ENCODE results near the gene PKN2.

GRCh38 chr1:88650676-88651418 is 33.2 kb upstream of the PKN2 start:
- no peak for TF ChIP-seq CTCF (IDR thresholded peaks at IDR 0.05; ENCODE audit: control extremely low read depth in 1 of 3, insufficient read depth in 1 of 3, low read depth in 1 of 3, low read length in 3 of 3)
- no peak for TF ChIP-seq ATF2 (IDR thresholded peaks at IDR 0.05; ENCODE audit: low read length)
- no peak for TF ChIP-seq POLR2AphosphoS5 (IDR thresholded peaks at IDR 0.05; ENCODE audit: low read depth, low read length)
- no peak for TF ChIP-seq EZH2 (IDR thresholded peaks at IDR 0.05; ENCODE audit: low read depth, low read length, severe bottlenecking)
- no peak for TF ChIP-seq YY1 (IDR thresholded peaks at IDR 0.05; ENCODE audit: low read depth, low read length)
- no peak for TF ChIP-seq CREB1 (IDR thresholded peaks at IDR 0.05)

Measured in H1 (cell line).